ENCODE measurements around the gene GPR34.
"Not testable (repeated sequence)": the region's sequence is repeated elsewhere in the genome, so short reads cannot be mapped to it uniquely, and the experiment has no call there.

Gene GPR34

DNA sequence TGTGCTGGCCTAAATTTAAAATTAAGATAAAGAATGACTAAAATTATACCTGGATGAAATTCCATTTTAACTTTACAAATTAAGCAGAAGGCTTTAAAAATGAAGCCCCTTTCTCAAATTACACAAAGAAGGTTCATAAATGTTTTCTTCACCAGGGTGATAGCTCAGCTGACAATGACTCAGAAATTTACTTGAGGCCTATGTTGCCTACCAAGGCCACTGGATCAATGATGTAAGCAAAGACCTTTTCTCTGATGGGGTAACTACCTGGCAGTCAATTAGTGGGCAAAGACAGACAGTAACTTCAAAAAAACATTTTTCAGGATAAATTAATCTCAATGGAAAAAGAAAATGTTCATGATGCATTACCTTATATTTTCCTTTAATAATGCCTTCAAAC is 23.9 kb upstream of the GPR34 start:
- peak; percentile 6 for DNase-seq (ENCODE audit: low read depth)
- no peak overlapping the region for H3K4me3 ChIP-seq (ENCODE audit: low read length)
- TF ChIP-seq, protein P1, sequence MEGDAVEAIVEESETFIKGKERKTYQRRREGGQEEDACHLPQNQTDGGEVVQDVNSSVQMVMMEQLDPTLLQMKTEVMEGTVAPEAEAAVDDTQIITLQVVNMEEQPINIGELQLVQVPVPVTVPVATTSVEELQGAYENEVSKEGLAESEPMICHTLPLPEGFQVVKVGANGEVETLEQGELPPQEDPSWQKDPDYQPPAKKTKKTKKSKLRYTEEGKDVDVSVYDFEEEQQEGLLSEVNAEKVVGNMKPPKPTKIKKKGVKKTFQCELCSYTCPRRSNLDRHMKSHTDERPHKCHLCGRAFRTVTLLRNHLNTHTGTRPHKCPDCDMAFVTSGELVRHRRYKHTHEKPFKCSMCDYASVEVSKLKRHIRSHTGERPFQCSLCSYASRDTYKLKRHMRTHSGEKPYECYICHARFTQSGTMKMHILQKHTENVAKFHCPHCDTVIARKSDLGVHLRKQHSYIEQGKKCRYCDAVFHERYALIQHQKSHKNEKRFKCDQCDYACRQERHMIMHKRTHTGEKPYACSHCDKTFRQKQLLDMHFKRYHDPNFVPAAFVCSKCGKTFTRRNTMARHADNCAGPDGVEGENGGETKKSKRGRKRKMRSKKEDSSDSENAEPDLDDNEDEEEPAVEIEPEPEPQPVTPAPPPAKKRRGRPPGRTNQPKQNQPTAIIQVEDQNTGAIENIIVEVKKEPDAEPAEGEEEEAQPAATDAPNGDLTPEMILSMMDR (conservative IDR thresholded peaks at IDR 0.05; ENCODE audit: low read length) = no peak

GRCh38 chrX:41665686-41666085 is 23.1 kb upstream of the GPR34 start:
- H3K4me3 ChIP-seq (ENCODE audit: low read length) = no peak overlapping the region
- DNase-seq (ENCODE audit: low read depth) = no peak
- TF ChIP-seq, protein P1 (conservative IDR thresholded peaks at IDR 0.05; ENCODE audit: low read length) = no peak

GRCh38 chrX:41666251-41666650 is 22.5 kb upstream of the GPR34 start:
- peak; percentile 34 for DNase-seq (ENCODE audit: low read depth)
- H3K4me3 ChIP-seq (ENCODE audit: low read length) = no peak overlapping the region
- TF ChIP-seq, protein P1 (conservative IDR thresholded peaks at IDR 0.05; ENCODE audit: low read length) = no peak

GRCh38 chrX:41667631-41668030 is 21.1 kb upstream of the GPR34 start:
- DNase-seq (ENCODE audit: low read depth) = no peak
- no peak overlapping the region for H3K4me3 ChIP-seq (ENCODE audit: low read length)
- TF ChIP-seq, protein P1 (conservative IDR thresholded peaks at IDR 0.05; ENCODE audit: low read length) = no peak

- TF ChIP-seq, protein P1 (conservative IDR thresholded peaks at IDR 0.05; ENCODE audit: low read length) = no peak
- DNase-seq (ENCODE audit: low read depth) = peak; percentile 5
- H3K4me3 ChIP-seq (ENCODE audit: low read length) = no peak overlapping the region
Observed at GRCh38 chrX:41670112-41670511, 18.7 kb upstream of the GPR34 start.

GRCh38 chrX:41671082-41671481 is 17.7 kb upstream of the GPR34 start:
- TF ChIP-seq, protein P1 (conservative IDR thresholded peaks at IDR 0.05; ENCODE audit: low read length) = no peak
- no peak for DNase-seq (ENCODE audit: low read depth)
- H3K4me3 ChIP-seq (ENCODE audit: low read length) = no peak overlapping the region

DNA sequence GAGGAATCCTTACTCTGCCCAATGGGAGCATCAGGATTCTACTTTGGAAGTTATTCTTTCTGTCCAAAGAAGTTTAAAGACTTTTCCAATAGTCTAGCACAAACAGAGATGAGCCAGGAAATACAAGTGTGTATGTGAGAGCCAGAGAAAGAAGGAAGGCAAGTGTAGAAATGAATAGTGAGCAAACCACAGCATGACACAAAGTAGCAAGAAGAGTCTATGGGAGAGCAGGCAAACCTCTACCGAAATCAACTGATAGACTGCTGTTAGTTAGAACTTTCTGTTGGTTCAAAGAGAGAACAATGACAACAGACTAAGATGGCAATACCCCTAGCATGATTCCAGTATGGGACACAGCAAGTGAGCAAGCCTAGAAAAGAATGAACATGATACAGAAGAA is 16.1 kb upstream of the GPR34 start:
- TF ChIP-seq, protein P1 (conservative IDR thresholded peaks at IDR 0.05; ENCODE audit: low read length) = no peak
- H3K4me3 ChIP-seq (ENCODE audit: low read length) = no peak overlapping the region

GRCh38 chrX:41676361-41676760 is 12.4 kb upstream of the GPR34 start:
- H3K4me3 ChIP-seq (ENCODE audit: low read length); DNase-seq (ENCODE audit: low read depth): not testable (repeated sequence)

More for the DNA sequence above, 16.1 kb upstream of the GPR34 start:
- no peak for DNase-seq (ENCODE audit: low read depth)

Measured in AG10803 (cell line).